WTC11 (cell line): ENCODE measurements around the gene HIC1. TPM values are rescaled to one million over a fixed set of nuclear protein-coding genes. Genes with fewer than 3 reads are reported as not detected.

Source experiments
- ATAC-seq: fragments of 200-7000 bp; cut with Tn5 transposase; 2 replicates; pipeline ENCODE4 v1.10.0; 2021; ENCODE audit warnings: mild to moderate bottlenecking, moderate library complexity
- CTCF ChIA-PET: fragments of 300-600 bp; sonication (Branson Sonifier 250); formaldehyde crosslinking; loops from one replicate; lab custom pipeline; 2021; ENCODE audit warnings: antibody characterized with exemption; lab: Charles Lee
- POLR2A ChIA-PET: fragments of 350-600 bp; sonication (Branson Sonifier 250); formaldehyde crosslinking; loops from one replicate; lab custom pipeline; 2021; ENCODE audit warnings: antibody characterized with exemption; lab: Charles Lee
- DNase-seq: peaks from one replicate; pipeline ENCODE4 v3.0.0; 2021; ENCODE audit warnings: low spot score
- H3K27ac Mint-ChIP-seq: 2 replicates; pipeline ENCODE4 v1.8.0; 2021; ENCODE audit warnings: mixed read lengths
- H3K27me3 Mint-ChIP-seq: 2 replicates; pipeline ENCODE4 v1.8.0; 2021; ENCODE audit warnings: low read depth, mild to moderate bottlenecking, moderate library complexity, mixed read lengths
- H3K36me3 Mint-ChIP-seq: 2 replicates; pipeline ENCODE4 v1.8.0; 2021; ENCODE audit warnings: mixed read lengths
- H3K4me1 Mint-ChIP-seq: 2 replicates; pipeline ENCODE4 v1.8.0; 2022; ENCODE audit warnings: mixed read lengths
- H3K4me3 Mint-ChIP-seq: 2 replicates; pipeline ENCODE4 v1.8.0; 2021; ENCODE audit warnings: mild to moderate bottlenecking, moderate library complexity, mixed read lengths
- H3K9me3 Mint-ChIP-seq: 2 replicates; pipeline ENCODE4 v1.8.0; 2021; ENCODE audit warnings: mixed read lengths
- ATF3 ChIP-seq: sonication (generic); formaldehyde crosslinking; conservative IDR thresholded peaks from 2 replicates; pipeline ENCODE4 v1.8.1; 2022; ENCODE audit warnings: mild to moderate bottlenecking, missing genetic modification reagents
- CDX4 ChIP-seq: fragments of 250-450 bp; sonication (Bioruptor Pico); IDR thresholded peaks from 2 replicates; pipeline ENCODE4 v1.9.0; 2021; ENCODE audit warnings: moderate library complexity, mild to moderate bottlenecking, inconsistent platforms, borderline replicate concordance
- CREM ChIP-seq: sonication (generic); formaldehyde crosslinking; IDR thresholded peaks from 2 replicates; pipeline ENCODE4 v1.8.1; 2022; ENCODE audit warnings: mild to moderate bottlenecking, missing genetic modification reagents, moderate library complexity
- E2F1 ChIP-seq: sonication (generic); formaldehyde crosslinking; IDR thresholded peaks from 2 replicates; pipeline ENCODE4 v1.8.0; 2022; ENCODE audit warnings: mild to moderate bottlenecking, missing genetic modification reagents
- EMX1 ChIP-seq: fragments of 250-450 bp; sonication (Bioruptor Pico); IDR thresholded peaks from 2 replicates; pipeline ENCODE4 v1.8.0; 2021; ENCODE audit warnings: mild to moderate bottlenecking
- ERG ChIP-seq: fragments of 250-450 bp; sonication (Bioruptor Pico); IDR thresholded peaks from 2 replicates; pipeline ENCODE4 v1.8.0; 2021; ENCODE audit warnings: mild to moderate bottlenecking
- FOXK1 ChIP-seq: sonication (generic); formaldehyde crosslinking; IDR thresholded peaks from 2 replicates; pipeline ENCODE4 v1.8.0; 2022; ENCODE audit warnings: mild to moderate bottlenecking, moderate library complexity, missing genetic modification reagents
- FOXP1 ChIP-seq: sonication (generic); formaldehyde crosslinking; IDR thresholded peaks from 2 replicates; pipeline ENCODE4 v1.8.0; 2022; ENCODE audit warnings: missing genetic modification reagents, mild to moderate bottlenecking, moderate library complexity, borderline replicate concordance
- MAX ChIP-seq: sonication (generic); formaldehyde crosslinking; IDR thresholded peaks from 2 replicates; pipeline ENCODE4 v1.8.0; 2022; ENCODE audit warnings: mild to moderate bottlenecking, missing genetic modification reagents
- NFYB ChIP-seq: sonication (generic); formaldehyde crosslinking; conservative IDR thresholded peaks from 2 replicates; pipeline ENCODE4 v1.8.0; 2022; ENCODE audit warnings: low read depth, missing genetic modification reagents
- RELA ChIP-seq: sonication (generic); formaldehyde crosslinking; IDR thresholded peaks from 2 replicates; pipeline ENCODE4 v1.8.1; 2022; ENCODE audit warnings: missing genetic modification reagents, mild to moderate bottlenecking, borderline replicate concordance
- TCF7 ChIP-seq: sonication (generic); formaldehyde crosslinking; IDR thresholded peaks from 2 replicates; pipeline ENCODE4 v1.8.0; 2022; ENCODE audit warnings: mild to moderate bottlenecking, low read depth, missing genetic modification reagents, moderate library complexity
- TEAD1 ChIP-seq: sonication (generic); formaldehyde crosslinking; IDR thresholded peaks from 2 replicates; pipeline ENCODE4 v1.8.0; 2022; ENCODE audit warnings: mild to moderate bottlenecking, missing genetic modification reagents
- TP53 ChIP-seq: sonication (generic); formaldehyde crosslinking; IDR thresholded peaks from 2 replicates; pipeline ENCODE4 v1.8.1; 2023; ENCODE audit warnings: mild to moderate bottlenecking, missing genetic modification reagents
- ZBTB21 ChIP-seq: sonication (generic); formaldehyde crosslinking; IDR thresholded peaks from 2 replicates; pipeline ENCODE4 v1.8.1; 2023; ENCODE audit warnings: mild to moderate bottlenecking, missing genetic modification reagents, borderline replicate concordance
- ZNF423 ChIP-seq: fragments of 250-450 bp; sonication (Bioruptor Pico); IDR thresholded peaks from 2 replicates; pipeline ENCODE4 v2.1.2; 2022; ENCODE audit warnings: mild to moderate bottlenecking, moderate library complexity
- total RNA-seq: library from RNA; stranded (reverse); gene quantifications from 3 replicates; pipeline ENCODE4 v1.2.3, GENCODE V29; 2021
- TF ChIP-seq, protein P1 (sequence below): sonication (generic); formaldehyde crosslinking; IDR thresholded peaks from 2 replicates; pipeline ENCODE4 v1.8.1; 2023; ENCODE audit warnings: mild to moderate bottlenecking, missing genetic modification reagents, borderline replicate concordance
- TF ChIP-seq, protein P2 (sequence below): fragments of 250-450 bp; sonication (Bioruptor Pico); IDR thresholded peaks from 2 replicates; pipeline ENCODE4 v1.9.0; 2021; ENCODE audit warnings: mild to moderate bottlenecking
- TF ChIP-seq, protein P3 (sequence below): fragments of 250-450 bp; sonication (Bioruptor Pico); IDR thresholded peaks from 2 replicates; pipeline ENCODE4 v1.9.0; 2021; ENCODE audit warnings: mild to moderate bottlenecking, borderline replicate concordance

Gene HIC1
- total RNA-seq, 1 experiment from 2014 or later: 0.37 TPM

DNA sequence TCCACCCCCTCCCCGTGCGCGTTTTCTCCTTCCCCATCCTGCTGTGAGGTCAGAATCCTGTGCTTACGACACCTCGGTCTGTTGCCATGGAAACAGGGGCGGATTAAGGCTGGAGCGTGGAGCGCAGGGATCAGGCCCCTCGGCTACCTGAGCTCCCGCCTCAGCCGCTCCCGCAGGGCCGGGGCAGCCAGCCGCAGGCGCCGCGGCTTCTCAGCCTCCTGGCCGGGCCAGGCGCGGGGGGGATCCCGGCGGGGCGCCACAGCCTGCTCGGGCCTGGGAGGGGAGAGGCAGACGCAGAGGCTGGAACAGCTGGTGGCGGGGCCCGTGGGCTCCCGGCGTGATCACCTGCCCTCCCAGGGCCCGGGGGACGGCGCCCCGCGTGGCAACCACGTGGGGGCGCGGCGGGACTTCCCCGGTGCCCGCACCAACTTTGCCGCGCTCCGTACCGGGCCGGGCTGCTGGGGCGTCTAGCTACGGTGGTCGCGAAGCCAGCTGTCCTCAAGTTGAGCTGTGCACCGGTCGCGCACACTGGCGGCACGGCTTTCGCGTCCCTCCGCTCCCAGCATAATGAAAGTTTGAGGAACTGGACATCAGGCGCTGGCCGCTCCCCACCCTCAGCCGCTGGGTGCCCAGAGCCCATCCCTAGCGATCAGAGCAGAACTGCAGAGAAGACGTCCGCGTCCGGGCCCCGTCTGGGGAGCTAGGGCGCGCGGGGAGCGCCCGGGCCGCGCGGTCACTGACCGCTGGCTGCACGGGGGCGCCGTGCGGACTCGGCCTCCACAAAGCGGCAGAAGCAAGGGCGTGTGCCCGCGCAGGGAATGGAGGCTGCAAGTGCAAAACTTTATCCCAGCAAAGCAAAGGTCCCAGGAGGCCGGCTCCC is 31.0 kb upstream of the HIC1 start:
- peaks cover 3% of the 10 kb centered on the region; the same call in 1 of the 2 replicates for H3K4me1 Mint-ChIP-seq
- H3K36me3 Mint-ChIP-seq: peaks cover 3% of the 10 kb centered on the region; the same call in 1 of the 2 replicates
- H3K27me3 Mint-ChIP-seq: peaks cover 94% of the 10 kb centered on the region
- no peak overlapping the region for H3K27ac Mint-ChIP-seq
- peak overlapping the region; percentile 69 for H3K4me3 Mint-ChIP-seq
- ChIA-PET POLR2A (interaction anchor here (1.3 kb wide), 1 partner anchor 92 kb away, joined by 3 read pairs; no protein-coding TSS in a partner anchor), CTCF (interaction anchor here (0.6 to 6.3 kb wide), 19 partner anchors 10 to 359 kb away, joined by 3 to 47 read pairs (median 4); no protein-coding TSS in a partner anchor)
- H3K9me3 Mint-ChIP-seq: no peaks in the 10 kb centered on the region
- ATAC-seq (peak; percentile 69), DNase-seq (peak; percentile 86)
- peak; percentile 35; the same call in 1 of the 2 replicates for TF ChIP-seq MAX (CRISPR knock-in tag)
- TF ChIP-seq TP53 (CRISPR knock-in tag): no peak
- peak; percentile 80 for TF ChIP-seq ZNF423 (CRISPR knock-in tag)

DNA sequence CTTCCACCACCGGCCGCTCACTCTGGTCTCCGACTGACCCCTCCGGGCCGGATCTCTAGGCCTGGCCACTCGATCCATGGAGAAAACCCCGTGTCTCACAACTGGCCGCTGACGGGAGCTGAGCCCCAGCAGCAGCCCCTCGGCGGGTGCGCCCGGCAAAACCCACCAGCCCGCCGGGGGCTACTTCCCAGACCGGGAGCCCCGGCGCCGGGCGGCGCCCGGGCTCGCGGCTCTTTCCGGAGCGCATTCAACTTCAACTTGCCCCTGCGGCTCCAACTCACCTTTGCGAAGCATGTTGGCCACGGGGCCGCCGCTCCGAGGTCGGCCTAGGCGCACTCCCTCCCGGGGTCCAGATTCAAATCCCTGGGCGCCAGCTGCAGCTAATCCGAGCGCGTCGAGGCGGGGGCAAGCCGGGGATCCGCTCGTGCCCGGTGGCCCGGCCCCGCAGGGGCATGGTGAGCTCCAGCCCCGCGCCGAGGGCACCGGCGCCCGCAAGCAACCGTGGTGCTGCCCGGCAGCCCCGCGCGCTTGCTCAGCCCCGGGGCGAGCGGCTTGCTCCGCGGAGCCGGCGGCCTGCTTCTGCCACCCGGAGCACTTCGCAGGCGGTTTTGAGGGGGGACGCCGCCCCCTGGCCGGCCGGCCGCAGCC is 30.2 kb upstream of the HIC1 start:
- ATAC-seq: no peak
- POLR2A ChIA-PET: interaction anchor here (0.6 kb wide), 1 partner anchor 303 kb away, joined by 3 read pairs; no protein-coding TSS in a partner anchor
- DNase-seq: peak; percentile 41
- peaks cover 94% of the 10 kb centered on the region for H3K27me3 Mint-ChIP-seq
- H3K4me3 Mint-ChIP-seq: peak overlapping the region; percentile 69
- peaks cover 3% of the 10 kb centered on the region; the same call in 1 of the 2 replicates for H3K4me1 Mint-ChIP-seq
- CTCF ChIA-PET: interaction anchor here (0.6 to 6.3 kb wide), 21 partner anchors 13 to 376 kb away, joined by 3 to 47 read pairs (median 4); partner anchors contain the start of gene OVCA2
- peaks cover 3% of the 10 kb centered on the region; the same call in 1 of the 2 replicates for H3K36me3 Mint-ChIP-seq
- H3K9me3 Mint-ChIP-seq: no peaks in the 10 kb centered on the region
- no peak overlapping the region for H3K27ac Mint-ChIP-seq
- TF ChIP-seq NFYB (CRISPR knock-in tag) (no peak), RELA (no peak), FOXP1 (CRISPR knock-in tag) (no peak), ATF3 (CRISPR knock-in tag) (no peak), ZBTB21 (CRISPR knock-in tag) (no peak), FOXK1 (CRISPR knock-in tag) (no peak), CDX4 (CRISPR knock-in tag) (no peak), TEAD1 (CRISPR knock-in tag) (no peak), CREM (CRISPR knock-in tag) (no peak), EMX1 (CRISPR knock-in tag) (no peak), TCF7 (no peak), ERG (CRISPR knock-in tag) (no peak), E2F1 (no peak)
- TF ChIP-seq, protein P1, sequence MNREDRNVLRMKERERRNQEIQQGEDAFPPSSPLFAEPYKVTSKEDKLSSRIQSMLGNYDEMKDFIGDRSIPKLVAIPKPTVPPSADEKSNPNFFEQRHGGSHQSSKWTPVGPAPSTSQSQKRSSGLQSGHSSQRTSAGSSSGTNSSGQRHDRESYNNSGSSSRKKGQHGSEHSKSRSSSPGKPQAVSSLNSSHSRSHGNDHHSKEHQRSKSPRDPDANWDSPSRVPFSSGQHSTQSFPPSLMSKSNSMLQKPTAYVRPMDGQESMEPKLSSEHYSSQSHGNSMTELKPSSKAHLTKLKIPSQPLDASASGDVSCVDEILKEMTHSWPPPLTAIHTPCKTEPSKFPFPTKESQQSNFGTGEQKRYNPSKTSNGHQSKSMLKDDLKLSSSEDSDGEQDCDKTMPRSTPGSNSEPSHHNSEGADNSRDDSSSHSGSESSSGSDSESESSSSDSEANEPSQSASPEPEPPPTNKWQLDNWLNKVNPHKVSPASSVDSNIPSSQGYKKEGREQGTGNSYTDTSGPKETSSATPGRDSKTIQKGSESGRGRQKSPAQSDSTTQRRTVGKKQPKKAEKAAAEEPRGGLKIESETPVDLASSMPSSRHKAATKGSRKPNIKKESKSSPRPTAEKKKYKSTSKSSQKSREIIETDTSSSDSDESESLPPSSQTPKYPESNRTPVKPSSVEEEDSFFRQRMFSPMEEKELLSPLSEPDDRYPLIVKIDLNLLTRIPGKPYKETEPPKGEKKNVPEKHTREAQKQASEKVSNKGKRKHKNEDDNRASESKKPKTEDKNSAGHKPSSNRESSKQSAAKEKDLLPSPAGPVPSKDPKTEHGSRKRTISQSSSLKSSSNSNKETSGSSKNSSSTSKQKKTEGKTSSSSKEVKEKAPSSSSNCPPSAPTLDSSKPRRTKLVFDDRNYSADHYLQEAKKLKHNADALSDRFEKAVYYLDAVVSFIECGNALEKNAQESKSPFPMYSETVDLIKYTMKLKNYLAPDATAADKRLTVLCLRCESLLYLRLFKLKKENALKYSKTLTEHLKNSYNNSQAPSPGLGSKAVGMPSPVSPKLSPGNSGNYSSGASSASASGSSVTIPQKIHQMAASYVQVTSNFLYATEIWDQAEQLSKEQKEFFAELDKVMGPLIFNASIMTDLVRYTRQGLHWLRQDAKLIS (CRISPR knock-in tag): no peak
- TF ChIP-seq, protein P2, sequence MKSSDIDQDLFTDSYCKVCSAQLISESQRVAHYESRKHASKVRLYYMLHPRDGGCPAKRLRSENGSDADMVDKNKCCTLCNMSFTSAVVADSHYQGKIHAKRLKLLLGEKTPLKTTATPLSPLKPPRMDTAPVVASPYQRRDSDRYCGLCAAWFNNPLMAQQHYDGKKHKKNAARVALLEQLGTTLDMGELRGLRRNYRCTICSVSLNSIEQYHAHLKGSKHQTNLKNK: no peak
- TF ChIP-seq, protein P3, sequence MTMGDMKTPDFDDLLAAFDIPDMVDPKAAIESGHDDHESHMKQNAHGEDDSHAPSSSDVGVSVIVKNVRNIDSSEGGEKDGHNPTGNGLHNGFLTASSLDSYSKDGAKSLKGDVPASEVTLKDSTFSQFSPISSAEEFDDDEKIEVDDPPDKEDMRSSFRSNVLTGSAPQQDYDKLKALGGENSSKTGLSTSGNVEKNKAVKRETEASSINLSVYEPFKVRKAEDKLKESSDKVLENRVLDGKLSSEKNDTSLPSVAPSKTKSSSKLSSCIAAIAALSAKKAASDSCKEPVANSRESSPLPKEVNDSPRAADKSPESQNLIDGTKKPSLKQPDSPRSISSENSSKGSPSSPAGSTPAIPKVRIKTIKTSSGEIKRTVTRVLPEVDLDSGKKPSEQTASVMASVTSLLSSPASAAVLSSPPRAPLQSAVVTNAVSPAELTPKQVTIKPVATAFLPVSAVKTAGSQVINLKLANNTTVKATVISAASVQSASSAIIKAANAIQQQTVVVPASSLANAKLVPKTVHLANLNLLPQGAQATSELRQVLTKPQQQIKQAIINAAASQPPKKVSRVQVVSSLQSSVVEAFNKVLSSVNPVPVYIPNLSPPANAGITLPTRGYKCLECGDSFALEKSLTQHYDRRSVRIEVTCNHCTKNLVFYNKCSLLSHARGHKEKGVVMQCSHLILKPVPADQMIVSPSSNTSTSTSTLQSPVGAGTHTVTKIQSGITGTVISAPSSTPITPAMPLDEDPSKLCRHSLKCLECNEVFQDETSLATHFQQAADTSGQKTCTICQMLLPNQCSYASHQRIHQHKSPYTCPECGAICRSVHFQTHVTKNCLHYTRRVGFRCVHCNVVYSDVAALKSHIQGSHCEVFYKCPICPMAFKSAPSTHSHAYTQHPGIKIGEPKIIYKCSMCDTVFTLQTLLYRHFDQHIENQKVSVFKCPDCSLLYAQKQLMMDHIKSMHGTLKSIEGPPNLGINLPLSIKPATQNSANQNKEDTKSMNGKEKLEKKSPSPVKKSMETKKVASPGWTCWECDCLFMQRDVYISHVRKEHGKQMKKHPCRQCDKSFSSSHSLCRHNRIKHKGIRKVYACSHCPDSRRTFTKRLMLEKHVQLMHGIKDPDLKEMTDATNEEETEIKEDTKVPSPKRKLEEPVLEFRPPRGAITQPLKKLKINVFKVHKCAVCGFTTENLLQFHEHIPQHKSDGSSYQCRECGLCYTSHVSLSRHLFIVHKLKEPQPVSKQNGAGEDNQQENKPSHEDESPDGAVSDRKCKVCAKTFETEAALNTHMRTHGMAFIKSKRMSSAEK (CRISPR knock-in tag): no peak
